A549 treated with AZD9567 at 1 μM for 4 hours (cell line): ENCODE data around the gene NOPCHAP1. TPM values are rescaled to one million over a fixed set of nuclear protein-coding genes. Genes with fewer than 3 reads are reported as not detected.

Experiments
- total RNA-seq: library from RNA; stranded (reverse); fragments of 200-300 nt; extraction: Qiagen RNA extraction; gene quantifications from 5 replicates; pipeline ENCODE4 v1.2.3, GENCODE V29; 2022; ENCODE audit not compliant: insufficient read depth

Gene NOPCHAP1, protein sequence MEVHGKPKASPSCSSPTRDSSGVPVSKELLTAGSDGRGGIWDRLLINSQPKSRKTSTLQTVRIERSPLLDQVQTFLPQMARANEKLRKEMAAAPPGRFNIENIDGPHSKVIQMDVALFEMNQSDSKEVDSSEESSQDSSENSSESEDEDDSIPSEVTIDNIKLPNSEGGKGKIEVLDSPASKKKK
- total RNA-seq: 36.9 to 43.9 TPM (median 38.2 TPM) in 5 replicates

GRCh38 chr12:104986022-104986941 lies at the start of gene NOPCHAP1:
TSS of gene NOPCHAP1 (plus strand) at chr12:104986316. CDS start at chr12:104986353, 37 bp downstream.

GRCh38 chr12:104958001-104958804 lies 27.9 kb upstream of the NOPCHAP1 start, which contains the start of gene SLC41A2:
TSS of gene SLC41A2 (minus strand) at chr12:104958290. CDS start at chr12:104928527, 29,763 bp downstream.

Other genes with a start within 250 kb of the NOPCHAP1 start
- 18.7 to 24.7 TPM (median 21.9 TPM) in 5 replicates for gene SLC41A2, start 28.0 kb upstream of the NOPCHAP1 start, total RNA-seq
- gene ALDH1L2, start 98.1 kb downstream of the NOPCHAP1 start, total RNA-seq: 2.9 to 4.1 TPM (median 3.7 TPM) in 5 replicates
- 19.8 to 31.9 TPM (median 27.3 TPM) in 5 replicates for gene WASHC4, start 121.4 kb downstream of the NOPCHAP1 start, total RNA-seq
- gene APPL2, start 249.9 kb downstream of the NOPCHAP1 start, total RNA-seq: 17.2 to 49.5 TPM (median 22.3 TPM) in 5 replicates